HG03378 (cell line): Measurements from ENCODE around the gene SLC44A5.
"Not testable (repeated sequence)": the region's sequence is repeated elsewhere in the genome, so short reads cannot be mapped to it uniquely, and the experiment has no call there.

Experiments
- ATAC-seq: cut with Tn5 transposase; IDR thresholded peaks from one replicate; pipeline ENCODE4 v1.9.1; 2021; ENCODE audit warnings: mild to moderate bottlenecking, moderate library complexity; ENCODE audit not compliant: unreplicated experiment

SLC44A5 gene

GRCh38 chr1:75522389-75522788 is 88.5 kb downstream of the SLC44A5 start:
- no peak for ATAC-seq

- no peak for ATAC-seq
Measured at GRCh38 chr1:75521658-75522057, 89.3 kb downstream of the SLC44A5 start.

- ATAC-seq, result no peak
Measured at GRCh38 chr1:75520862-75521475, 89.9 kb downstream of the SLC44A5 start.

- ATAC-seq, result no peak
Measured at GRCh38 chr1:75519651-75520427, 91.1 kb downstream of the SLC44A5 start.

- ATAC-seq, result no peak
Measured at GRCh38 chr1:75518686-75519085, 92.2 kb downstream of the SLC44A5 start.

GRCh38 chr1:75514270-75514669 is 96.6 kb downstream of the SLC44A5 start:
- ATAC-seq, result no peak

GRCh38 chr1:75506976-75507375 is 103.9 kb downstream of the SLC44A5 start:
- no peak for ATAC-seq

- no peak for ATAC-seq
Measured at GRCh38 chr1:75503221-75503974, 107.5 kb downstream of the SLC44A5 start.

GRCh38 chr1:75502776-75503175 is 108.1 kb downstream of the SLC44A5 start:
- no peak for ATAC-seq

- no peak for ATAC-seq
Measured at GRCh38 chr1:75501577-75502295, 109.2 kb downstream of the SLC44A5 start.

GRCh38 chr1:75492011-75492410 is 118.9 kb downstream of the SLC44A5 start:
- ATAC-seq, result no peak

GRCh38 chr1:75487399-75487798 is 123.5 kb downstream of the SLC44A5 start:
- ATAC-seq, result no peak

- ATAC-seq, result no peak
Measured at GRCh38 chr1:75484789-75485188, 126.1 kb downstream of the SLC44A5 start.

GRCh38 chr1:75482951-75483350 is 128.0 kb downstream of the SLC44A5 start:
- no peak for ATAC-seq

GRCh38 chr1:75476486-75476885 is 134.4 kb downstream of the SLC44A5 start:
- not testable (repeated sequence) for ATAC-seq

- ATAC-seq, result no peak
Measured at GRCh38 chr1:75475696-75476095, 135.2 kb downstream of the SLC44A5 start.

- ATAC-seq, result no peak
Measured at GRCh38 chr1:75472971-75473603, 137.8 kb downstream of the SLC44A5 start.

- no peak for ATAC-seq
Measured at GRCh38 chr1:75472089-75472970, 138.6 kb downstream of the SLC44A5 start.

- ATAC-seq, result no peak
Measured at GRCh38 chr1:75471252-75471651, 139.7 kb downstream of the SLC44A5 start.

- no peak for ATAC-seq
Measured at GRCh38 chr1:75470448-75470847, 140.5 kb downstream of the SLC44A5 start.
